Effector memory CD8-positive, alpha-beta T cell (primary cell): ENCODE data around the gene SCEL.
"Not testable (repeated sequence)": the region's sequence is repeated elsewhere in the genome, so short reads cannot be mapped to it uniquely, and the experiment has no call there.

ENCODE experiments used
- ATAC-seq: fragments of 150-1000 bp; cut with Tn5 transposase; replicated peaks from 2 replicates; pipeline ENCODE4 v1.10.0; 2021; ENCODE audit warnings: mild to moderate bottlenecking, moderate library complexity
- DNase-seq, 3 experiments: peaks; one replicate each; pipeline ENCODE4 v3.0.0; 2021
- H3K27ac Mint-ChIP-seq, 2 donors: one replicate each; pipeline ENCODE4 v1.8.0; 2022; ENCODE audit warnings: mild to moderate bottlenecking in 2 of 2, mixed read lengths in 2 of 2, moderate library complexity in 2 of 2
- H3K27me3 Mint-ChIP-seq, 2 donors: one replicate each; pipeline ENCODE4 v1.8.0; 2022; ENCODE audit warnings: mixed read lengths in 2 of 2
- H3K36me3 Mint-ChIP-seq: one replicate; pipeline ENCODE4 v1.8.0; 2022; ENCODE audit warnings: mild to moderate bottlenecking, moderate library complexity, mixed read lengths; ENCODE audit not compliant: insufficient read depth
- H3K4me1 Mint-ChIP-seq, 2 donors: one replicate each; pipeline ENCODE4 v1.8.0; 2022; ENCODE audit warnings: low read depth in 2 of 2, mixed read lengths in 2 of 2
- H3K4me3 Mint-ChIP-seq, 2 donors: one replicate each; pipeline ENCODE4 v1.8.0; 2022; ENCODE audit warnings: mild to moderate bottlenecking in 2 of 2, mixed read lengths in 2 of 2, moderate library complexity in 2 of 2
- H3K9me3 Mint-ChIP-seq, 2 donors: one replicate each; pipeline ENCODE4 v1.8.0; 2022; ENCODE audit warnings: mixed read lengths in 2 of 2

Gene SCEL

GRCh38 chr13:77599351-77599750 is 63.8 kb downstream of the SCEL start:
- no peak for DNase-seq

DNA sequence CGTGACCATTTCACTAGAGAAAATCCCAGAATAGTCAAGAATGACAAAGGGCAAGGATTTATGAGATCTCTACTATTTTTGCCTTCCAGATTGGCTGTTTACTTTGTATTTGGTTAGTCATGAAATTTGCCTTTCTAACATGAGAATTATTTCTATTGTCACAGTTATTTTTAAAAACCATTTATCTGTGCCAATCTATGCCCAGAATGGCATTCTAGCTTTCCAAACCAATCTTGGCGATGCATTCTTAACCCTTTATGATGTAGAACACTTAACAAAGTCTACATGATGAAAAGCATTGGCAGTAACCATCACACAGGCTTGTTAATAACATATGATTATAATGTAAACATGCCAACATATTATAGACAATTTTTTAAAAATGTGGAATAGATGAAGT is 65.2 kb downstream of the SCEL start:
- Mint-ChIP-seq H3K27me3 (peaks cover 28 to 54% of the 10 kb centered on the region in 2 donors), H3K4me1 (no peaks in the 10 kb centered on the region), H3K9me3 (no peaks in the 10 kb centered on the region), H3K36me3 (no peaks in the 10 kb centered on the region), H3K4me3 (no peak overlapping the region), H3K27ac (no peak overlapping the region)
- ATAC-seq, result no peak
- no peak for DNase-seq

More at GRCh38 chr13:77599351-77599750, 63.8 kb downstream of the SCEL start:
- ATAC-seq, result no peak
- no peak overlapping the region for H3K27ac Mint-ChIP-seq
- H3K36me3 Mint-ChIP-seq, result no peaks in the 10 kb centered on the region
- H3K27me3 Mint-ChIP-seq, result peaks cover 31 to 59% of the 10 kb centered on the region in 2 donors
- no peaks in the 10 kb centered on the region for H3K4me1 Mint-ChIP-seq
- H3K9me3 Mint-ChIP-seq, result no peaks in the 10 kb centered on the region
- H3K4me3 Mint-ChIP-seq, result no peak overlapping the region

GRCh38 chr13:77611068-77611467 is 75.6 kb downstream of the SCEL start:
- H3K9me3 Mint-ChIP-seq, result no peaks in the 10 kb centered on the region
- peaks cover 6 to 10% of the 10 kb centered on the region in 2 donors for H3K27me3 Mint-ChIP-seq

GRCh38 chr13:77616027-77616426 is 80.5 kb downstream of the SCEL start:
- no peak for DNase-seq
- Mint-ChIP-seq H3K4me3 (no peak overlapping the region), H3K4me1 (no peaks in the 10 kb centered on the region), H3K36me3 (no peaks in the 10 kb centered on the region), H3K27ac (no peak overlapping the region), H3K27me3 (peaks cover 11 to 20% of the 10 kb centered on the region in 2 donors), H3K9me3 (no peaks in the 10 kb centered on the region)
- ATAC-seq, result no peak

More at GRCh38 chr13:77611068-77611467, 75.6 kb downstream of the SCEL start:
- ATAC-seq (no peak), DNase-seq (no peak)
- Mint-ChIP-seq H3K4me3 (no peak overlapping the region), H3K4me1 (no peaks in the 10 kb centered on the region), H3K36me3 (no peaks in the 10 kb centered on the region), H3K27ac (no peak overlapping the region)

- Mint-ChIP-seq H3K9me3 (no peaks in the 10 kb centered on the region), H3K27ac (no peak overlapping the region), H3K4me3 (no peak overlapping the region), H3K36me3 (no peaks in the 10 kb centered on the region), H3K27me3 (peaks cover 21 to 26% of the 10 kb centered on the region in 2 donors), H3K4me1 (no peaks in the 10 kb centered on the region)
- no peak for ATAC-seq
- no peak for DNase-seq
Observed at GRCh38 chr13:77619655-77620054, 84.1 kb downstream of the SCEL start.

DNA sequence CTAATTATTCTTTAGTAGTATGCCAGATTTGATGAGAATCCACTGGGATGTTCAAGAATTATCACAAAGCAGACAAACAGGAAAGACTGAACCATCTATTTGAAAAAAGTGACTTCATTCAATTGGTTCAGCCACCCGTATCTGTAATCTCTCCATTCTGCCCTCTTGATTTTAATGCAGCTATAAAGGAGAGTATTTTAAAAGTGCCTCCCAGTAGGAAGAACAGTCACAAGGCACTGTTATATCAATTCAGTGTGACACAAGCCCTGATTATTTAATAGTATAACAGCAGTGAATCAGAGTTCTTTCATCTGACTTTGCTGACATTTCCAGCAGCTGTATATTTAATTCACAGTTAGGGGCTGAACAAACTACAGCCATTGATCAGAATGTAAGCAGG is 84.6 kb downstream of the SCEL start:
- DNase-seq (no peak), ATAC-seq (no peak)
- peaks cover 24 to 26% of the 10 kb centered on the region in 2 donors for H3K27me3 Mint-ChIP-seq
- peaks cover 2% of the 10 kb centered on the region for H3K36me3 Mint-ChIP-seq
- no peaks in the 10 kb centered on the region for H3K9me3 Mint-ChIP-seq
- no peak overlapping the region for H3K4me3 Mint-ChIP-seq
- H3K4me1 Mint-ChIP-seq, result no peaks in the 10 kb centered on the region
- H3K27ac Mint-ChIP-seq, result no peak overlapping the region

DNA sequence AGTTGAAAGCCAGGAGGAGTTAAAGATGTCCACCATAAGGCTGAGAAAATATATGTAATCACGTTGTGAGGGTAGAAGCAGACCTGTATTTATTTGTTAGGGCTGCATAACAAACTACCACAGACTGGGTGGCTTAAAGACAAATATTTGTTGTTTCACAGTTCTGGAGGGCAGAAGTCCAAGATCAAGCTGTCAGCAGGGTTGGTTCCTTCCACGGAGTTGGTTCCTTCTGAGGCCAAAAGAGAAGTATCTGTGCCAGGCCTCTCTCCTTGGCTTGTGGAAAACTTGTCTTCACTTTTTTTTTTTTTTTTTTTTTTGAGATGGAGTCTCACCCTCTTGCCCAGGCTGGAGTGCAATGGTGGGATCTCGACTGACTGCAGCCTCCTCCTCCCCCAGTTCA is 88.3 kb downstream of the SCEL start:
- ATAC-seq (no peak), DNase-seq (no peak)
- Mint-ChIP-seq H3K4me1 (no peaks in the 10 kb centered on the region), H3K27ac (no peak overlapping the region), H3K4me3 (no peak overlapping the region), H3K36me3 (peaks cover 4% of the 10 kb centered on the region), H3K9me3 (no peaks in the 10 kb centered on the region), H3K27me3 (peaks cover 30 to 41% of the 10 kb centered on the region in 2 donors)

- H3K27me3 Mint-ChIP-seq, result peaks cover 33 to 44% of the 10 kb centered on the region in 2 donors
- no peaks in the 10 kb centered on the region for H3K4me1 Mint-ChIP-seq
Observed at GRCh38 chr13:77628170-77628569, 92.7 kb downstream of the SCEL start.

DNA sequence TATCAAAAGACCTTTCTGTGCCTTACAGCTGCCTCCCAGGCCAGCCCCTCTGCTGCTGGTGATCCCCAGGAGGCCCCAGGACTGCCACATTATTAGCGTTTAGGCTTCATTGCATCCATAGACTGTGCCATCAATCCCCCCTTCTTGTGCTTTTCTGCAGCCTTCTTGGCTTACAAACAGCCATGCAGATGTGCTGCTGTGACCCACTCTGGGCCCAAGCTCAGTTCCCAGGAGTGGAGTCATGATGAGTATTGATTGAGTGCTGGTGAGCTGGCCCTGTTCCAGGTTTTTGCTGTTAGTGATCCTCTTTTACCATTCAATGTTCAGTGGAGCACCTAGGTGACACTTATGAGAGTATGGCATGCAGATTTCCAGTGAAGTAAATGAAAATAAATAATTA is 102.1 kb downstream of the SCEL start:
- Mint-ChIP-seq H3K4me3 (no peak overlapping the region), H3K4me1 (no peaks in the 10 kb centered on the region), H3K36me3 (no peaks in the 10 kb centered on the region), H3K27ac (no peak overlapping the region), H3K27me3 (peaks cover 6 to 12% of the 10 kb centered on the region in 2 donors), H3K9me3 (no peaks in the 10 kb centered on the region)
- DNase-seq, result no peak
- ATAC-seq, result no peak

More at GRCh38 chr13:77628170-77628569, 92.7 kb downstream of the SCEL start:
- no peak for DNase-seq
- H3K4me3 Mint-ChIP-seq, result no peak overlapping the region
- H3K27ac Mint-ChIP-seq, result no peak overlapping the region
- no peaks in the 10 kb centered on the region for H3K9me3 Mint-ChIP-seq
- H3K36me3 Mint-ChIP-seq, result peaks cover 4% of the 10 kb centered on the region
- no peak for ATAC-seq

DNA sequence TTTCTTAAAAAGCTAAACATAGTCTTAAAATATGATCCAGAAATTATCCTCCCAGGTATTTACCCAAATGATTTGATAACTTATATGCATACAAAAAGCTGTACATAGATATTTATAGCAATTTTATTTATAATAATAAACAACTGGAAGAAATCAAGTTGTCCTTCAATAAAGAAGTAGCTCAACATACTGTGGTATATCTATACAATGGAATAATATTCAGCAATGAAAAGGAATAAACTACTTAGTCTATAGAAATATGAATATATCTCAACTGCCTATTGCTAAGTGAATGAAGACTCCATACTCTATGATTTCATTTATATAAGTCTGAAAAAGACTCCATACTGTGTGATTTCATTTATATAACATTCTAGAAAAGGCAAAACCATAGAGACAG is 114.9 kb downstream of the SCEL start:
- Mint-ChIP-seq H3K9me3 (no peaks in the 10 kb centered on the region), H3K4me3 (no peak overlapping the region), H3K4me1 (no peaks in the 10 kb centered on the region), H3K27me3 (peaks cover 18 to 27% of the 10 kb centered on the region in 2 donors), H3K36me3 (no peaks in the 10 kb centered on the region), H3K27ac (no peak overlapping the region)
- DNase-seq (no peak), ATAC-seq (no peak)

- DNase-seq (no peak), ATAC-seq (no peak)
- Mint-ChIP-seq H3K27ac (no peak overlapping the region), H3K36me3 (peaks cover 3% of the 10 kb centered on the region), H3K27me3 (peaks cover 0 to 12% of the 10 kb centered on the region in 2 donors), H3K4me1 (no peaks in the 10 kb centered on the region), H3K4me3 (no peak overlapping the region), H3K9me3 (no peaks in the 10 kb centered on the region)
Observed at GRCh38 chr13:77653301-77653700, 117.8 kb downstream of the SCEL start.

GRCh38 chr13:77660016-77660415 is 124.5 kb downstream of the SCEL start:
- not testable (repeated sequence) for H3K27ac Mint-ChIP-seq, H3K4me1 Mint-ChIP-seq, H3K9me3 Mint-ChIP-seq, H3K4me3 Mint-ChIP-seq, H3K36me3 Mint-ChIP-seq, ATAC-seq, DNase-seq
- peaks cover 7 to 11% of the 10 kb centered on the region in 2 donors for H3K27me3 Mint-ChIP-seq

DNA sequence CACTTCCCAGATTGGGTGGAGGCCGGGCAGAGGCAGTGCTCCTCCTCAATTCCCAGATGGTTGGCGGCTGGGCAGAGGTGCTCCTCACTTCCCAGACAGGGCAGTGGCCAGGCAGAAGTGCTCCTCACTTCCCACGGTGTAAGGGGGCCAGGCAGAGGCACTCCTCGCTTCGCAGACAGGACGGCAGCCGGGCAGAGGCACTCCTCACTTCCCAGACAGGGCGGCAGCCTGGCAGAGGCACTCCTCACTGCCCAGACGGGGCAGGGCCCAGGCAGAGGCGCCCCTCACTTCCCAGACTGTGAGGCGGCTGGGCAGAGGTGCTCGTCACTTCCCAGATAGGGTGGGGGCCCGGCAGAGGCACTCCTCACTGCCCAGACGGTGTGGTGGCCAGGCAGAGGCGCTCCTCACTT is 125.3 kb downstream of the SCEL start:
- Mint-ChIP-seq H3K27ac (no peak overlapping the region), H3K9me3 (no peaks in the 10 kb centered on the region), H3K36me3 (peaks cover 3% of the 10 kb centered on the region), H3K27me3 (peaks cover 7 to 11% of the 10 kb centered on the region in 2 donors), H3K4me1 (no peaks in the 10 kb centered on the region), H3K4me3 (no peak overlapping the region)
- DNase-seq (no peak), ATAC-seq (no peak)

DNA sequence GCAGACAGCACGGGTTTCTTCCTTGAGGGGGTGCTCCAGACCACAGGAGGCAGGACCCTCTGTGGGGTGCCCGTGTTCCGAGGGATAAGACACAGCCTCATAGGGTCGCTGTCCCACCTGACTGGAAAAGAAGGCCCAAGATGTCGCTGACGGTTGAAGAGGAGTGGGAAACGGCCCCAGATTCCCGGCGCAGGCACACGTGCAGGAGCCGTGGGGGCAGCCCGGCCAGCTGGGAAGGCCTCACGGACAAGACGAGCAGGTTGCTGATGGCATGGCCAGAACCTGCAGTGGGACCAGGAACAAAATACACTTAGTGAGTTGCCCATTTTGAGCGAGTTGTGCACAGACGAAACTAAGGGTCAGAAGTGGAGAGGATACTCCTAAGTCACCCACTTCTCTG is 126.8 kb downstream of the SCEL start:
- not testable (repeated sequence) for ATAC-seq, H3K4me1 Mint-ChIP-seq, DNase-seq, H3K27ac Mint-ChIP-seq, H3K4me3 Mint-ChIP-seq, H3K9me3 Mint-ChIP-seq, H3K36me3 Mint-ChIP-seq
- peaks cover 21 to 22% of the 10 kb centered on the region in 2 donors for H3K27me3 Mint-ChIP-seq

GRCh38 chr13:77662831-77663230 is 127.3 kb downstream of the SCEL start:
- H3K4me3 Mint-ChIP-seq, H3K36me3 Mint-ChIP-seq, ATAC-seq, H3K9me3 Mint-ChIP-seq, H3K27ac Mint-ChIP-seq, H3K4me1 Mint-ChIP-seq, DNase-seq: not testable (repeated sequence)
- H3K27me3 Mint-ChIP-seq, result peaks cover 27% of the 10 kb centered on the region in 2 donors
